Liver (tissue), 9 donors: Measurements from ENCODE around the gene ENTPD6. TPM values are rescaled to one million over a fixed set of nuclear protein-coding genes. Genes with fewer than 3 reads are reported as not detected.

Source experiments
- DNase-seq: peaks from one replicate; pipeline ENCODE4 v3.0.0-alpha.2; 2017; ENCODE audit warnings: low spot score
- H3K27ac ChIP-seq, 2 donors: one replicate each; pipeline ENCODE4 v1.7.0; 2013; ENCODE audit warnings: inconsistent platforms in 2 of 2, low read length in 2 of 2, control low read depth in 1 of 2, low read depth in 1 of 2, mild to moderate bottlenecking in 1 of 2
- H3K27me3 ChIP-seq, 4 donors: one replicate each; pipeline versions ENCODE4 v1.6.1 to v1.7.0; 2013; ENCODE audit warnings: low read length in 3 of 4, inconsistent platforms in 1 of 4, mild to moderate bottlenecking in 1 of 4, moderate library complexity in 1 of 4; ENCODE audit not compliant: control insufficient read depth in 4 of 4, insufficient read depth in 4 of 4
- H3K36me3 ChIP-seq, 4 donors: one replicate each; pipeline versions ENCODE4 v1.6.1 to v1.7.0; 2013; ENCODE audit warnings: low read length in 3 of 4, mild to moderate bottlenecking in 3 of 4, low read depth in 1 of 4, moderate library complexity in 1 of 4; ENCODE audit not compliant: control insufficient read depth in 4 of 4, insufficient read depth in 3 of 4
- H3K4me1 ChIP-seq, 4 donors: one replicate each; pipeline versions ENCODE4 v1.6.1 to v1.7.0; 2013; ENCODE audit warnings: low read length in 3 of 4, mild to moderate bottlenecking in 3 of 4, moderate library complexity in 1 of 4; ENCODE audit not compliant: control insufficient read depth in 4 of 4, insufficient read depth in 4 of 4
- H3K4me3 ChIP-seq, 3 donors: one replicate each; pipeline versions ENCODE4 v1.6.1 to v1.7.0; 2013; ENCODE audit warnings: low read length in 3 of 3, control low read depth in 1 of 3, low read depth in 1 of 3, mild to moderate bottlenecking in 1 of 3
- H3K9ac ChIP-seq, 2 donors: one replicate each; pipeline ENCODE4 v1.7.0; 2013; ENCODE audit warnings: low read length in 2 of 2, mild to moderate bottlenecking in 2 of 2, moderate library complexity in 2 of 2, control low read depth in 1 of 2, low read depth in 1 of 2
- H3K9me3 ChIP-seq, 4 donors: one replicate each; pipeline versions ENCODE4 v1.6.1 to v1.7.0; 2013; ENCODE audit warnings: low read length in 3 of 4; ENCODE audit not compliant: control insufficient read depth in 4 of 4
- EGR1 ChIP-seq, 2 donors: IDR thresholded peaks; 2 replicates each; pipeline ENCODE4 v1.6.1; 2016 to 2018; ENCODE audit warnings: antibody characterized with exemption in 2 of 2, low read depth in 2 of 2
- FOXA1 ChIP-seq: IDR thresholded peaks from 2 replicates; pipeline ENCODE4 v1.6.1; 2016; ENCODE audit warnings: antibody characterized with exemption
- FOXA2 ChIP-seq: IDR thresholded peaks from 2 replicates; pipeline ENCODE4 v1.6.1; 2016; ENCODE audit warnings: antibody characterized with exemption
- GABPA ChIP-seq, 2 donors: IDR thresholded peaks in 1 of 2; conservative IDR thresholded peaks in 1 of 2; 2 replicates each; pipeline ENCODE4 v1.6.1; 2016; ENCODE audit warnings: antibody characterized with exemption in 2 of 2, mild to moderate bottlenecking in 1 of 2, moderate library complexity in 1 of 2
- HNF4A ChIP-seq, 2 donors: conservative IDR thresholded peaks; 2 replicates each; pipeline ENCODE4 v1.6.1; 2016; ENCODE audit warnings: antibody characterized with exemption in 2 of 2, mild to moderate bottlenecking in 2 of 2
- HNF4G ChIP-seq: IDR thresholded peaks from 2 replicates; pipeline ENCODE4 v1.6.1; 2016; ENCODE audit warnings: antibody characterized with exemption
- JUND ChIP-seq, 2 donors: IDR thresholded peaks; 2 replicates each; pipeline ENCODE4 v1.6.1; 2016; ENCODE audit warnings: antibody characterized with exemption in 2 of 2
- RAD21 ChIP-seq, 2 donors: IDR thresholded peaks; 2 replicates each; pipeline ENCODE4 v1.6.1; 2016; ENCODE audit warnings: antibody characterized with exemption in 2 of 2, mild to moderate bottlenecking in 2 of 2
- RXRA ChIP-seq, 2 donors: IDR thresholded peaks; 2 replicates each; pipeline ENCODE4 v1.6.1; 2017 to 2018; ENCODE audit warnings: antibody characterized with exemption in 2 of 2, mild to moderate bottlenecking in 1 of 2
- SP1 ChIP-seq: IDR thresholded peaks from 2 replicates; pipeline ENCODE4 v1.6.1; 2018; ENCODE audit warnings: antibody characterized with exemption, mild to moderate bottlenecking
- TAF1 ChIP-seq: conservative IDR thresholded peaks from 2 replicates; pipeline ENCODE4 v1.6.1; 2016; ENCODE audit warnings: antibody characterized with exemption, mild to moderate bottlenecking
- WGBS: extraction: QIAGEN DNeasy Blood & Tissue Kit; methylation state at CpG from one replicate; pipeline ENCODE4 v1.1.7; 2013; 5-methylcytosine and 5-hydroxymethylcytosine counted together
- polyA plus RNA-seq, 2 donors: library from polyadenylated mRNA; stranded (reverse) in 1 of 2; unstranded in 1 of 2; fragments of 200-250 nt in 1 of 2; fragments of >200 nt in 1 of 2; fragmentation: Nextera tagmentation in 1 of 2; extraction: Ambion mirVana in 1 of 2; gene quantifications; one replicate each; pipeline versions ENCODE4 v1.2.1 to v1.2.3, GENCODE V29; 2013 to 2015
- total RNA-seq, 2 donors: library from RNA; depleted of rRNA; stranded (reverse); fragments of >200 nt; gene quantifications; one replicate each; pipeline ENCODE4 v1.2.3, GENCODE V29; 2014
- TF ChIP-seq, protein P1 (sequence below): IDR thresholded peaks from 2 replicates; pipeline ENCODE4 v1.6.1; 2016; ENCODE audit warnings: antibody characterized with exemption
- TF ChIP-seq, protein P2 (sequence below): IDR thresholded peaks from 2 replicates; pipeline ENCODE4 v1.6.1; 2016; ENCODE audit warnings: antibody characterized with exemption
- TF ChIP-seq, protein P3 (sequence below): IDR thresholded peaks from 2 replicates; pipeline ENCODE4 v1.6.1; 2016; ENCODE audit warnings: antibody characterized with exemption, mild to moderate bottlenecking
- TF ChIP-seq, protein P4 (sequence below): IDR thresholded peaks from 2 replicates; pipeline ENCODE4 v1.6.1; 2016; ENCODE audit warnings: antibody characterized with exemption
- donor health status: healthy.
- donor health status: healthy.
- donor health status: healthy.
- donor health status: healthy.
- donor health status: healthy.

ENTPD6 gene
- total and polyA plus RNA-seq, 4 donors, result 14.9 to 29.9 (median 24.4) TPM

DNA sequence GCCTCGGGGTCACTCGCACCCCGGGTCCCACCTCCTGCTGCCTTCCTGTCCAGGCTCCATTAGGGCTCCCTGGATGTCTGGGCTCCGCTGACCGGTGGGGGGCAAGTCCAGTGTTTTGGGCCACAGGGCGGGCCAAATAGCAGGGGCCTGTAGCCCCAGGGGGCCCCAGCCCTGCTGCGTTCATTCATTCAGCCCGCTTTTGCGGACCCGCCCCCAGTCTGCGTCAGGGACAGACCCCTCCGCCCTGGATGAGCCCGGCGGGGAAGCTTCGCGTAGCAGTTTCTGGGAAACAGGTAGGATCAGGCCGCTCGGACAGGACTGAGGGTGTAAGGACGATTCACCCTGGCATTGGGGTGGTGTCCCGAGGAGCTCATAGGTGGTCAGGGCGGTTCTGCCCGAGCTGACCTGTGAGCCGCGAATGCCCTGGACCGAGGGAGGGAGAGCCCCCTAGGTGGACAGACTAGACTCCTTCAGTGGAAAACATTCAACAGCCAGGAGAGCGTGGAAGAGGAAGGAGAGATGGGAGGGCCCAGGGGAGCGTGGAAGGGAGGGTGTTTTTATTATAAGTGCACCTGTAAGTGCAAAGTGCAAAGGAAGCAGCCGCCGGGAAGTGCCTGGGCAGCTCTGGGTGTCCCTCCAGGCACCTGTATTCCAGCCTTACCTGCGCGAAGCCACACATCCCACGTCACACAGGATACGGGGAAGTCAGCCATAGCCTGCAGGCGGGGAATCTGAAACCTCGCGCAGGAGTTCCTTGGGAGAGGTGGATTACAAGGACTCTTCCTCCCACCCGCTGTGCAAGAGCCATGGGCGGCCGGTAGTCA is 662 bp downstream of the ENTPD6 start:
- no peaks in the 10 kb centered on the region for H3K27me3 ChIP-seq
- peak overlapping the region; percentile 58 to 62 for H3K9ac ChIP-seq
- DNase-seq, result peak; percentile 40
- no peaks in the 10 kb centered on the region for H3K36me3 ChIP-seq
- peak overlapping the region; percentile 78 to 96 (median 88) for H3K4me3 ChIP-seq
- H3K9me3 ChIP-seq, result no peaks in the 10 kb centered on the region
- WGBS, result 6% methylated on average over 39 of the region's 39 CpGs
- peak overlapping the region; percentile 78 to 81 for H3K27ac ChIP-seq
- peaks cover 3 to 18% (median 9%) of the 10 kb centered on the region in 4 donors for H3K4me1 ChIP-seq
- TF ChIP-seq RXRA (IDR thresholded peaks at IDR 0.05) (no peak), JUND (IDR thresholded peaks at IDR 0.05) (no peak), HNF4A (conservative IDR thresholded peaks at IDR 0.05) (peak in 1 of 2 donors; percentile 30)
- TF ChIP-seq, protein P1, sequence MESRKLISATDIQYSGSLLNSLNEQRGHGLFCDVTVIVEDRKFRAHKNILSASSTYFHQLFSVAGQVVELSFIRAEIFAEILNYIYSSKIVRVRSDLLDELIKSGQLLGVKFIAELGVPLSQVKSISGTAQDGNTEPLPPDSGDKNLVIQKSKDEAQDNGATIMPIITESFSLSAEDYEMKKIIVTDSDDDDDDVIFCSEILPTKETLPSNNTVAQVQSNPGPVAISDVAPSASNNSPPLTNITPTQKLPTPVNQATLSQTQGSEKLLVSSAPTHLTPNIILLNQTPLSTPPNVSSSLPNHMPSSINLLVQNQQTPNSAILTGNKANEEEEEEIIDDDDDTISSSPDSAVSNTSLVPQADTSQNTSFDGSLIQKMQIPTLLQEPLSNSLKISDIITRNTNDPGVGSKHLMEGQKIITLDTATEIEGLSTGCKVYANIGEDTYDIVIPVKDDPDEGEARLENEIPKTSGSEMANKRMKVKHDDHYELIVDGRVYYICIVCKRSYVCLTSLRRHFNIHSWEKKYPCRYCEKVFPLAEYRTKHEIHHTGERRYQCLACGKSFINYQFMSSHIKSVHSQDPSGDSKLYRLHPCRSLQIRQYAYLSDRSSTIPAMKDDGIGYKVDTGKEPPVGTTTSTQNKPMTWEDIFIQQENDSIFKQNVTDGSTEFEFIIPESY, result no peak

DNA sequence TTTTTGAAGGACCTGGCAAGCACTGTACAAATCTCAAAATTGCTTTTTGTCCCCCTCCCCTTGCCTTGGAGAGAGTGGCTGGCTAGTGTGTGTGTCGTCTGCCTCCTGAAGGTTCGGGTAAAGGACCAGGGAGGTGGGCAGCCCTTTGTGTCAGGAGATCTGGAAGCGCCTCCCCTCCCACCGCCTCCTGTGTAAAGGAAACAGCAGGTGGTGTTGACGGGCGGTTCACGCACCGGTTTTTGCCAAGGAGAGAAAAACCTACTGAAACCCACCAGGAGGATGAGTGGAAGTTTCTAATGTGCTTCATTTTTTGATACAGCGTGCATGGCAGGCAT is 1.2 kb downstream of the ENTPD6 start:
- Histone ChIP-seq H3K27ac (no peak overlapping the region), H3K9ac (no peak overlapping the region), H3K36me3 (no peaks in the 10 kb centered on the region), H3K27me3 (no peaks in the 10 kb centered on the region), H3K9me3 (no peaks in the 10 kb centered on the region), H3K4me1 (peaks cover 3 to 18% (median 9%) of the 10 kb centered on the region in 4 donors), H3K4me3 (peak overlapping the region in 2 of 3 donors; percentile 88 to 96)
- TF ChIP-seq, protein P2, sequence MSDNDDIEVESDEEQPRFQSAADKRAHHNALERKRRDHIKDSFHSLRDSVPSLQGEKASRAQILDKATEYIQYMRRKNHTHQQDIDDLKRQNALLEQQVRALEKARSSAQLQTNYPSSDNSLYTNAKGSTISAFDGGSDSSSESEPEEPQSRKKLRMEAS, result no peak
- DNase-seq, result no peak
- WGBS, result 73% methylated on average over 9 of the region's 9 CpGs

DNA sequence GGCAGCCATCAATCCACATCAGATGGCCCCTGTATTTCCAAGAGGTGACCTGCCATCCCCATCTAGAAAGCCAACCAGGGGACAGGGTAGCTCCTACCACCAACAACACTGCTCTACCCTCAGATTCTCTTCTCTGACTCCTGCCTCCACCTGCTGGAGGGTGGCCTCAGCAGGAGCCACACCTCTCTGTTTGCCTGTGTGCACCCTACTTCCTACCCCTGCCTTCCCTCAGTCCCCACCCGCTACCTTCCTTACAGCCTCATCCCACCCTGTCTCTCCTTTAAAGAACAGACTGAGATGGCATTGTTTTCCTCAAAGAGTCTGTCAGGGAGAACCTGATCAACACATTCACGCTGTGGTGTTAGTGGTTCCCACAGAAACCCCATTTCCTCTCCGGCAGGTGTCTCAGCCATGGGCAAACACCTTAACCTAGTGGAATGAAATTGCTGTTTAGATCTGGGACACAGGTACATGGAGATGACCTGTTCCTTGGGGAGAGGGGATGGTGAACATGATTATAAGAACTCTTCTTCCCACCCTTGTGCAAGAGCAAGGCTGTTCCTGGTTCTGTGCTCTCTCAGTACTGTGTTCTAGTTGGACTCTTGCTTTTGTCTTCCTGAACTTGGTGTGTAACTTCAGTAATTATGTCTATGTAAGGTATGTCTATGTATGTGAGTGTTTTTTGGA is 1.8 kb downstream of the ENTPD6 start:
- 86% methylated on average over 3 of the region's 3 CpGs for WGBS
- no peaks in the 10 kb centered on the region for H3K36me3 ChIP-seq
- peaks cover 3 to 18% (median 9%) of the 10 kb centered on the region in 4 donors for H3K4me1 ChIP-seq
- TF ChIP-seq, protein P3, sequence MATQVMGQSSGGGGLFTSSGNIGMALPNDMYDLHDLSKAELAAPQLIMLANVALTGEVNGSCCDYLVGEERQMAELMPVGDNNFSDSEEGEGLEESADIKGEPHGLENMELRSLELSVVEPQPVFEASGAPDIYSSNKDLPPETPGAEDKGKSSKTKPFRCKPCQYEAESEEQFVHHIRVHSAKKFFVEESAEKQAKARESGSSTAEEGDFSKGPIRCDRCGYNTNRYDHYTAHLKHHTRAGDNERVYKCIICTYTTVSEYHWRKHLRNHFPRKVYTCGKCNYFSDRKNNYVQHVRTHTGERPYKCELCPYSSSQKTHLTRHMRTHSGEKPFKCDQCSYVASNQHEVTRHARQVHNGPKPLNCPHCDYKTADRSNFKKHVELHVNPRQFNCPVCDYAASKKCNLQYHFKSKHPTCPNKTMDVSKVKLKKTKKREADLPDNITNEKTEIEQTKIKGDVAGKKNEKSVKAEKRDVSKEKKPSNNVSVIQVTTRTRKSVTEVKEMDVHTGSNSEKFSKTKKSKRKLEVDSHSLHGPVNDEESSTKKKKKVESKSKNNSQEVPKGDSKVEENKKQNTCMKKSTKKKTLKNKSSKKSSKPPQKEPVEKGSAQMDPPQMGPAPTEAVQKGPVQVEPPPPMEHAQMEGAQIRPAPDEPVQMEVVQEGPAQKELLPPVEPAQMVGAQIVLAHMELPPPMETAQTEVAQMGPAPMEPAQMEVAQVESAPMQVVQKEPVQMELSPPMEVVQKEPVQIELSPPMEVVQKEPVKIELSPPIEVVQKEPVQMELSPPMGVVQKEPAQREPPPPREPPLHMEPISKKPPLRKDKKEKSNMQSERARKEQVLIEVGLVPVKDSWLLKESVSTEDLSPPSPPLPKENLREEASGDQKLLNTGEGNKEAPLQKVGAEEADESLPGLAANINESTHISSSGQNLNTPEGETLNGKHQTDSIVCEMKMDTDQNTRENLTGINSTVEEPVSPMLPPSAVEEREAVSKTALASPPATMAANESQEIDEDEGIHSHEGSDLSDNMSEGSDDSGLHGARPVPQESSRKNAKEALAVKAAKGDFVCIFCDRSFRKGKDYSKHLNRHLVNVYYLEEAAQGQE, result no peak
- TF ChIP-seq RAD21 (IDR thresholded peaks at IDR 0.05) (no peak), RXRA (IDR thresholded peaks at IDR 0.05) (no peak), JUND (IDR thresholded peaks at IDR 0.05) (no peak), SP1 (no peak), EGR1 (IDR thresholded peaks at IDR 0.05; ENCODE audit: low read depth in 2 of 2) (no peak), GABPA (IDR thresholded peaks at IDR 0.05 in 1 of 2, conservative IDR thresholded peaks at IDR 0.05 in 1 of 2) (no peak), FOXA2 (no peak), TAF1 (no peak), HNF4G (no peak), FOXA1 (no peak)
- TF ChIP-seq, protein P1, result no peak
- TF ChIP-seq, protein P4, sequence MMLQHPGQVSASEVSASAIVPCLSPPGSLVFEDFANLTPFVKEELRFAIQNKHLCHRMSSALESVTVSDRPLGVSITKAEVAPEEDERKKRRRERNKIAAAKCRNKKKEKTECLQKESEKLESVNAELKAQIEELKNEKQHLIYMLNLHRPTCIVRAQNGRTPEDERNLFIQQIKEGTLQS, result no peak
- H3K27me3 ChIP-seq, result no peaks in the 10 kb centered on the region
- H3K9me3 ChIP-seq, result no peaks in the 10 kb centered on the region
- no peak overlapping the region for H3K9ac ChIP-seq
- H3K27ac ChIP-seq, result no peak overlapping the region
- no peak overlapping the region for H3K4me3 ChIP-seq
- no peak for DNase-seq
